Measurements from ENCODE around the gene ANO3.

ANO3 gene

DNA sequence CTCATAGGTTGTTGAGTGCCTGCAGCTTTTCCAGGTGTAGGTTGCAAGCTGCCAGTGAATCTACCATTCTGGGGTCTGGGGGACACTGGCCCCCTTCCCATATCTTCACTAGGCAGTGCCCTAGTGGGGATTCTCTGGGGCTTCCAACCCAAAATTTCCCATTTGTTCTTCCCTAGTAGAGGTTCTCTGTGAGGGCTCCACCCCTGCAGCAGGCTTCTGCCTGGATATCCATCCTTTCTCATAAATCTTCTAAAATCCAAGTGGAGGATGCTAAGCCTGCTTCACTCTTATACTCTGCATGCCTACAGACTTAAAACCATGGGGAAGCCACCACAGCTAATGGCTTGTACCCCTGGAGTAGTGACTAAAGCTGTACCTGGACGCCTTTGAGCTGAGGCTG, 33.4 kb downstream of the ANO3 start:
- no peak for DNase-seq

GRCh38 chr11:26377619-26378018, 45.7 kb downstream of the ANO3 start:
- DNase-seq, result no peak

DNA sequence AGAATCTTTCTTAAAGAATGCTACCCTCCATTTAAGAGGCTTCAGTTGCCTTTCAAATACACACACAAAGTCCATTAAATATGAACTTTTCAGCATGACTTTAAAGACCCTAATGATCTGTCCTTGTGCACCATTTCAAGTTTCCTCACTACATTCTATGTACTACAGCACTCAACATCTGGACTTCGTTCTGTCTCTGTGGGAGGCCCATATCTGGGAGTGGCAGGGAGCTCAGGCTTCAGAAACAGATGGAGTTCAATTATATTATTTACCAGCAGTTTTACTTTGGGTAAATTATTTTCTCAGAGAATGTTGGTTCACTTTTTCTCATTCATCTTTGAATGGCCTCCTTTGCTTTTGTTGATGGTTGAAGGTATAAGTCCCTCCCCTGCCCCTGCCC, 67.4 kb downstream of the ANO3 start:
- DNase-seq, result no peak

GRCh38 chr11:26410706-26411366, 78.9 kb downstream of the ANO3 start:
- no peak for DNase-seq

DNA sequence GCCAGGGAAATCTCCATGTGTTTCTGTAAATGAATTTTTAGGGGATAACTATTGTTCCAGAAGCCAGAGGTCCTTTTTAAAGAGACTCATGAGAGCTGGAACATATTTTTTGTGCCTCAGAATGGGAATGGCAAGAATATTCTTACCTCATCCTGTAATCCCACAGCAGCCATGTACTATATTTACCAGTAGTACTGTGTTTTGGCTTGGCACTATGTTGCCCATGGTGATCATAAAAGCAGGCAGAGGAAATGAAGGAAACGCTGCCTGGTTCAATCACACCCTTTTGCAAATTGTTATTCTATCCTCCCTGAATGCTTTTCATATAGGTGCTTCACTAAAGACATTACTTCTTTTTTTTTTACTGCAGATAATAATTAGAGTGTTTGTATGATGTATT, 81.0 kb downstream of the ANO3 start:
- DNase-seq, result no peak

DNA sequence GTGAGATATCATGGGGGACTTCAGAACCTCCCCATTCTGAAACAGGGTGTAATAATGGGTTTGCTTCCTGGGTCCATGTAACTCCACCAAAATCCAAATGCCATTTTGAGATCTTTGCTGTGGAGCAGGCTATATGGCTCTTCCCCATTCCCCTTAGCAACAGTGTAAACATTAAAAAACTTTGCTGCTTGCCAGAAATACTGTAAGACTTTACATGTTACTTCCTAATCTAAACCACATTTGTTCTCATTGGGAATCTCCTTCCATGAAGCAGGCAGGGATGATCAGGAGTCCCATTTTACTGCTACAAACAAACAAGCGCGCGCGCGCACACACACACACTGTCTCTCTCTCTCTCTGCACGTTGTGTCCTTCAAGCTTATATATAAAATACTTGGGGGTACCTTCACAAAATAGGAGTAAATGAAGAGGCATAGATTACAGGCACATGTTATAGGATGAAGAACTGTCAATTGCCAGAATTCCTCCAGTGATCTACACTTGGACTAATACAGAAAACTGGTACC, 86.5 kb downstream of the ANO3 start:
- no peak for DNase-seq

- no peak for DNase-seq
Observed at GRCh38 chr11:26420331-26420730, 88.4 kb downstream of the ANO3 start.

DNA sequence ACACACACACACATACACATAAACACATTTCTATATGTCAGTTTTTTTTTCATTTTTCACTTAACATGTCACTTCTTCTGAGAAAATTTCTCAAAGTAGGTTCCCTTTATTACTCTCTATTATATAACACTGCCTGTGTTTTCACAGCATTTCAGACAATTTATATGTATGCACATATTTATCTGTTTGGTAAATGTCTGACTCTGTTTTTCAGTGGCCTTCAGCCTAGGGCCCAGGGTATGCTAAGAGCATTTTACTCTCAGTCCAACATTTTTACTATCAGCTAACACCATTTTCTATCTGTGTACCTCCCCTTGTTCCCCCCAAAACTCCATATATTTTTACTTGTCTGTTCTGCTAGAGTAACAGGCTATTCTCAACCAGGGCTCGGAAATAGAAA, 92.3 kb downstream of the ANO3 start:
- DNase-seq, result no peak

DNA sequence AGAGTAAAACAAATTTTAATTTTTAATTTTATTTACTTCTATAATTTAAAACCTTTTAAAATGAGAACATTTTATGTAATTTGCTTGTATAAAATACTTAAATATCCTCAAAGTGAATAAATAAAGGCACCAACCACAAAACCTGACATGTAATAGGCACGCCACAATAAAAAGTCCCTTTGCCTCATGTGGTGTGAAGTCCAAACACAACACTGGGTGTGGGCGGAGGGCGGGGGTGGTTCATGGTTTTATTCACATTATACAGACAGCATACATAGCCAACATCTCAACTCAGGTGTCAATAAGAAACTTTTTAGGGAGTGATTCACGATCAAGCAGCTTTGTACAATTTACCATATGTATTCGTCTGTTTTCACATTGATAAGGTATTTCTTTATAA, 107.9 kb downstream of the ANO3 start:
- DNase-seq, result no peak

- DNase-seq, result no peak
Observed at GRCh38 chr11:26442131-26442530, 110.2 kb downstream of the ANO3 start.

GRCh38 chr11:26443617-26444016, 111.7 kb downstream of the ANO3 start:
- no peak for DNase-seq

DNA sequence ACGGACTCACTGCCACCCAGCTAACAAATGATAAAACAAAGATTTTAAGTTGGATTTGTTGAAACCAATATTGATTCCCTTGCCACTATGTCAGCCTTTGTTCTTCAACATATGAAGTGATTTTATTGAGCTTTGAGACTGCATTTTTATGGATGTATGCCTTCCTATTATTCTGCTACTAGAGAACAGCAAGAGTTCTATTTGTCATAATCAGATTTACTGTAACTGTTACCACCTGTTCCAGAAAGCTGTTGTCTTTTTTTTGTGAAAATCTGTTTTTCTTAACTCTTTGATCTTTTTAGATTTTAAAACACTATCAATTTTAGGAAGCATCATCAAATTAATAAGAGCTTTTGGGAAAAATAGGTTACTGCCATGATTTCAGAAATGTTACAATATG, 125.7 kb downstream of the ANO3 start:
- no peak for DNase-seq

GRCh38 chr11:26465274-26465673, 133.3 kb downstream of the ANO3 start:
- no peak for DNase-seq

GRCh38 chr11:26467506-26467905, 135.6 kb downstream of the ANO3 start:
- no peak for DNase-seq

- no peak for DNase-seq
Observed at GRCh38 chr11:26470992-26471391, 139.1 kb downstream of the ANO3 start.

DNA sequence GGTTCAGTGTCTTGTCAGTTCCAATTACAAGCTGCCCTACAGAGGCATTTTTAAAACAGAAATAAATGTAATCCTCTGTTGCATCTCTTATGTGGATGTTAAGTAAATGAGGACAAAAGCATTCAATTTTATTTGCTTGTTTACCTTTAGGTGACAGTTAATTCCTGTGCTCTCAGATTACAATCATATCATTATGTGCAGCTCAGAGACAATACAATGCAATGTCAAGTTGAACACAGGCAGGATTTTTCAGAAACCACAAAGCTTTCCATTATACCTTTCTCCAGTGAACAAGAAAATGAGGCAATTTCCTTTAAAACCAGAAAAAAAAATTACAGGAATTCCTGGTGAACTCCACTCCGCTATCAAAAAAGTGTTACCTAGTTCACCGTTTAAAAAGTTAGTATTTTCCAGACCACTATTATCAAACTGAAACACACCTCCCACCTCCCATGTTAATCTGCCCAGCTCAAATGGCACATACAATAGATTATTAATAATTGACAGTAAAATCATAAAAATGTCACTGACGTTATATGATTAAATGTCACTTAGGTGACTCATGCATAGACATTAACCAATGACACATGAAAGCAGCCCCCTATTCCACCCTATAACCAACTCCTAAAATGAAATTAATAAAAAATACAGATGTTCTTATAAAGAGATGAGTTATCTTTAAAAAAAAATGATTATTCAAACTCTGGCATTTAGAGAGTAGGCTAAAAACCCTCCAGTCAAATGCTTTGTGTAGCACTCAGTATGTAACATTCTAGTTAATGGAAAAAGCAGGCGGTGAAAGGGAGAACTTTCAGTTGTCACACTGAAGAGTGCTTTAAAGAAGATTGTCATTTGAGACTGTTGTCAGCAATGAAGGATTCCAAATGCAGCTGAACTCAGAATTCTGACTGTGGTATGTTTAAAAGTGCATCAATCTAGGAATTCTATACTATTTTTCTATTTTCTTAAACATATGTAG, 141.6 kb downstream of the ANO3 start:
- DNase-seq, result no peak

DNA sequence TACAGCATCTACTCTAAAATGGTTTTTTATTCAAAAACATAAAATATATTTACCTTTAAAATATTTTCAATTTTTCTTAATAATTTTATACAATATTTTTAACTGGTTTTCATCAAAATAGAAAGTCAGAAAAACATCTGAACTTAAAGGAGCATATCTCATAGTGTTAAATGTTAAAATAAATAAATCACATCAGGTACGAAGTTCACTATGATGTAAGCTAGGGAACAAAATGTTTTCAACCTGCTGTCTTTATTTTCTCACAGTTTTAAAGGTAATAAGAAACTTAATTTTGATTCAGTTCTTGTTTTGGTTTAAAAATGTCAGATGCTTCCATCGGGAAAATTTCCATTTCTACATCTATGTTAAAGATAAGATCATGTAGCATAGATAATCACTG, 142.5 kb downstream of the ANO3 start:
- no peak for DNase-seq

DNA sequence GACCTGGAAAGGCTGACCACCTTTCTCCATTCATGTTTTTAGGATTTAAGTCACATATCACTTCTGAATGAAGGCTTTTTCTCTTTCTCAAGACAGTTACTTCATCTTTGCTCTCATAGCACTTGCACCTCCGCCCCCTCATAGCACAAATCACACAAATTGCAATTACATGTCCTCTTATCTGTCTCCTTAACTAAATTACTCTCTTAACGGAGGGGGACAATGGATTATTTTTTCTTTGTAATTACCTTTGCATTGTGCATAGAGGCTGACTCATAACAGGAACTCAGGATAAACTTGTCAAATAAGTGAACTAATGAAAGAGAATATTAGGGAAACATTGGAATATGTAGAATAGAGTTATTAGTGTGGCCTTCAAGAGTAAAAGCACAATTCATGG, 145.5 kb downstream of the ANO3 start:
- DNase-seq, result no peak

GRCh38 chr11:26478710-26479109, 146.8 kb downstream of the ANO3 start:
- no peak for DNase-seq

DNA sequence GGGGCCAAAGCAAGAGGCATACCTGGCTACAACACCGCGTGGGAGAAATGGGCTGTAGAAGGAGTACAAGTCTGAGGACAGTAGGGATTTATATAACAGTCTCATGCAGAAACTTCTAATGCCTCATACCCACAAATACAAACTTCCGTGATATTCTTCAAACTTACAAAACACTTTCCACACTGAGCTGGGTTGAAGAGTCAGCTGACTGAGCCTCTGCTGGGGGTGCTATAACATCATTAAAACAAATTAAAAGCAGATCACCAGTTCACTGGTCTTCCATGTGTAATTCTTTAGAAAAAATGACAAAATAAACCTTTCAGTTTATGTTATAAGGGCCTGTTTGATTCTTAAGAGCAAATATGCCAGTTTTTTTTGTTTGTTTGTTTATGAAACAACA, 148.1 kb downstream of the ANO3 start:
- DNase-seq, result no peak

- no peak for DNase-seq
Observed at GRCh38 chr11:26483108-26483507, 151.2 kb downstream of the ANO3 start.

DNA sequence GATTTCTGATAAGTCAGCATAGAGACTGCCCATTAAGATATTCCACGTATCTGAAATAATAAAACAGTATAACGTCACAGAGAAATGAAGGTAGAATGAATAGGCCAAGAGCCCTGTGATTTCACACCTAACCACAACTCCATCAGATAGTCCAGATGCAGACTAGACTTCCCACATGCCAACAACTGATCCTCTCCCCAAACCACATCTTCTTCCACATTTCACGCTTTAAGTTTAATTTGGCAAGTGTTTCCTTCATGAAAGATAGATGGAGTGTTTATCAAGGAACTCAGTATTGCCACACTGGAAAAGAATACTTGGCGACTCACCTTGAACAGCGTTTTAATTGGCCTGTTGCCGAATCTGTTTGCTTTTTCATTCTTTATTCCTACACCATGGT, 158.6 kb downstream of the ANO3 start:
- no peak for DNase-seq

DNA sequence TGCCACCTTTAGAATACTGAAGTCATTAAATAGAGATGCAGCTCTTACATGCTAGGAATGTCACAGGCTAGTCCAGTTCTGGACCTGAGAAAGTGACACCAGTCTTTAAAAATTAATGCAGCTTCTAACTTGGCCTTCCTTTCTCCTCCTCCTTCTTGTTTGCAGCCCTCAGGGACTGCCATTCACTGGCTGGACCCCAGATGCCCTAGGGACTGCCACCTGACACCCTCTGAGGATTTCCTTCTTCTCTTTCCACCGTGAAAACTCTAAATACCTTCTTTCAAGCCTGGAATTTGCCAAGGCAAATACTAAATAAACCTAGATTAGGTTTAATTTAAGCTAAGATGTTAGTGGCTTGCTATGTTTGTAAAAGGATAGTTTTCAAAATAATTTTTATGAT, 161.7 kb downstream of the ANO3 start:
- DNase-seq, result no peak

- no peak for DNase-seq
Observed at GRCh38 chr11:26507229-26507628, 175.3 kb downstream of the ANO3 start.

Data from NCI-H2227 treated with DMSO at 0.1 percent for 48 hours (cell line).